H1 (cell line): Measurements from ENCODE around the gene NDUFB5. TPM values are rescaled to one million over a fixed set of nuclear protein-coding genes. Genes with fewer than 3 reads are reported as not detected.

Experiments
- CTCF ChIA-PET: fragments of 300-600 bp; sonication (Branson Sonifier 250); formaldehyde crosslinking; loops from one replicate; lab custom pipeline; 2021; ENCODE audit not compliant: partially characterized antibody; lab: Charles Lee
- POLR2A ChIA-PET: fragments of 300-600 bp; sonication (Branson Sonifier 250); formaldehyde crosslinking; loops from one replicate; lab custom pipeline; 2021; ENCODE audit warnings: inconsistent platforms; ENCODE audit not compliant: partially characterized antibody; lab: Charles Lee
- DNase-seq, 2 experiments: peaks; one replicate each; pipeline versions ENCODE4 v3.0.0 to v3.0.0-alpha.2; 2010 to 2022; ENCODE audit warnings: low spot score in 2 of 2, low read depth in 1 of 2, mixed read lengths in 1 of 2
- FAIRE-seq: peaks from 2 replicates; lab custom pipeline; 2011; peaks lifted over from hg19 to GRCh38; lab: Jason Lieb, UNC
- H2AFZ ChIP-seq: 2 replicates; pipeline ENCODE4 v1.8.1; 2012; ENCODE audit warnings: low read length, inconsistent platforms
- H2AK5ac ChIP-seq: 2 replicates; pipeline ENCODE4 v1.6.1; 2013; ENCODE audit warnings: low read depth, low read length
- H2BK120ac ChIP-seq: replicated peaks from 2 replicates; pipeline ENCODE3; 2013; ENCODE audit warnings: low read depth, low read length, inconsistent platforms
- H2BK12ac ChIP-seq: 2 replicates; pipeline ENCODE4 v1.6.1; 2013; ENCODE audit warnings: low read depth, low read length
- H2BK15ac ChIP-seq: 2 replicates; pipeline ENCODE4 v1.6.1; 2013; ENCODE audit warnings: low read length
- H2BK20ac ChIP-seq: 2 replicates; pipeline ENCODE4 v1.6.1; 2013; ENCODE audit warnings: low read length
- H2BK5ac ChIP-seq: 2 replicates; pipeline ENCODE4 v1.6.1; 2013; ENCODE audit warnings: low read depth, low read length
- H3K14ac ChIP-seq: 2 replicates; pipeline ENCODE4 v1.6.1; 2013; ENCODE audit warnings: inconsistent platforms; ENCODE audit not compliant: insufficient read length
- H3K18ac ChIP-seq: 2 replicates; pipeline ENCODE4 v1.6.1; 2013; ENCODE audit warnings: low read length; ENCODE audit errors: extremely low read depth
- H3K23ac ChIP-seq: 2 replicates; pipeline ENCODE4 v1.6.1; 2013; ENCODE audit warnings: inconsistent platforms; ENCODE audit not compliant: insufficient read length
- H3K23me2 ChIP-seq: 2 replicates; pipeline ENCODE4 v1.6.1; 2013; ENCODE audit warnings: low read depth, low read length
- H3K27ac ChIP-seq: 2 replicates; pipeline ENCODE4 v1.6.1; 2011; ENCODE audit warnings: low read depth, low read length, inconsistent platforms
- H3K27me3 ChIP-seq, 4 experiments: replicated peaks in 1 of 4; 1 replicate in 1 of 4; 2 replicates in 3 of 4; pipeline versions ENCODE4 v1.6.1 to v1.8.1; 2011 to 2013; ENCODE audit warnings: low read length in 3 of 4, mild to moderate bottlenecking in 3 of 4, inconsistent platforms in 2 of 4, mixed read lengths in 2 of 4, moderate library complexity in 1 of 4; ENCODE audit not compliant: control insufficient read depth in 3 of 4, insufficient read depth in 3 of 4; ENCODE audit errors: extremely low read depth in 1 of 4
- H3K36me3 ChIP-seq, 4 experiments: 2 replicates each; pipeline versions ENCODE4 v1.6.1 to v1.8.1; 2011 to 2013; ENCODE audit warnings: mild to moderate bottlenecking in 4 of 4, low read length in 3 of 4, moderate library complexity in 2 of 4, control low read depth in 1 of 4, inconsistent platforms in 1 of 4; ENCODE audit not compliant: insufficient read depth in 4 of 4, control insufficient read depth in 2 of 4
- H3K4ac ChIP-seq: replicated peaks from 2 replicates; pipeline ENCODE3; 2013; ENCODE audit warnings: low read length, low read depth, mixed read lengths, inconsistent platforms; ENCODE audit not compliant: insufficient read length
- H3K4me1 ChIP-seq, 4 experiments: replicated peaks in 1 of 4; 1 replicate in 1 of 4; 2 replicates in 3 of 4; pipeline versions ENCODE4 v1.6.1 to v1.8.1; 2011 to 2013; ENCODE audit warnings: low read length in 3 of 4, inconsistent platforms in 2 of 4, mixed read lengths in 1 of 4; ENCODE audit not compliant: insufficient read depth in 4 of 4, control insufficient read depth in 3 of 4
- H3K4me2 ChIP-seq, 2 experiments: 2 replicates each; pipeline versions ENCODE4 v1.6.1 to v1.8.1; 2011 to 2013; ENCODE audit warnings: low read depth in 2 of 2, low read length in 2 of 2, control low read depth in 1 of 2, inconsistent platforms in 1 of 2, mild to moderate bottlenecking in 1 of 2; ENCODE audit not compliant: insufficient read depth in 1 of 2
- H3K4me3 ChIP-seq, 4 experiments: fragments of 200-600, 300-600 bp in 1 of 4; sonication (generic), shearing (Covaris generic), sonication (Bioruptor Twin) in 1 of 4; 2 replicates each; pipeline versions ENCODE4 v1.5.1 to v1.8.1; 2011 to 2016; ENCODE audit warnings: low read length in 4 of 4, low read depth in 3 of 4, control low read depth in 2 of 4, inconsistent platforms in 2 of 4, mild to moderate bottlenecking in 2 of 4, mixed read lengths in 1 of 4, moderate library complexity in 1 of 4; ENCODE audit not compliant: insufficient read depth in 2 of 4; ENCODE audit errors: extremely low read depth in 1 of 4
- H3K56ac ChIP-seq: replicated peaks from 2 replicates; pipeline ENCODE3; 2013; ENCODE audit warnings: low read depth, mild to moderate bottlenecking, mixed read lengths, low read length, inconsistent platforms; ENCODE audit not compliant: insufficient read length
- H3K79me1 ChIP-seq: 2 replicates; pipeline ENCODE4 v1.6.1; 2013; ENCODE audit warnings: low read depth, low read length, control low read depth
- H3K79me2 ChIP-seq, 2 experiments: 2 replicates each; pipeline versions ENCODE4 v1.6.1 to v1.8.1; 2012 to 2013; ENCODE audit warnings: low read length in 2 of 2, mild to moderate bottlenecking in 2 of 2, inconsistent platforms in 1 of 2; ENCODE audit not compliant: insufficient read depth in 2 of 2, control insufficient read depth in 1 of 2
- H3K9ac ChIP-seq, 4 experiments: replicated peaks in 1 of 4; 1 replicate in 1 of 4; 2 replicates in 3 of 4; pipeline versions ENCODE4 v1.6.1 to v1.8.1; 2011 to 2013; ENCODE audit warnings: low read depth in 3 of 4, low read length in 3 of 4, control low read depth in 2 of 4, mild to moderate bottlenecking in 2 of 4, moderate library complexity in 2 of 4, inconsistent platforms in 1 of 4; ENCODE audit errors: extremely low read depth in 1 of 4
- H3K9me3 ChIP-seq, 2 experiments: 2 replicates each; pipeline versions ENCODE4 v1.6.1 to v1.8.1; 2012 to 2013; ENCODE audit warnings: mild to moderate bottlenecking in 2 of 2, moderate library complexity in 2 of 2, control low read depth in 1 of 2, inconsistent platforms in 1 of 2, low read depth in 1 of 2, low read length in 1 of 2, mixed read lengths in 1 of 2; ENCODE audit not compliant: insufficient read depth in 2 of 2
- H4K20me1 ChIP-seq, 2 experiments: replicated peaks in 1 of 2; 2 replicates each; pipeline versions ENCODE3 to v1.8.1; 2011 to 2013; ENCODE audit warnings: inconsistent platforms in 2 of 2, low read length in 2 of 2, mild to moderate bottlenecking in 1 of 2; ENCODE audit not compliant: insufficient read depth in 2 of 2, control insufficient read depth in 1 of 2
- H4K5ac ChIP-seq: 2 replicates; pipeline ENCODE4 v1.6.1; 2013; ENCODE audit warnings: low read length, low read depth, mixed read lengths, inconsistent platforms; ENCODE audit not compliant: insufficient read length
- H4K8ac ChIP-seq: 2 replicates; pipeline ENCODE4 v1.8.0; 2013; ENCODE audit warnings: mild to moderate bottlenecking, moderate library complexity, low read length, inconsistent platforms; ENCODE audit not compliant: insufficient read depth; ENCODE audit errors: extremely low read depth
- H4K91ac ChIP-seq: replicated peaks from 2 replicates; pipeline ENCODE3; 2013; ENCODE audit warnings: low read length, mixed read lengths, inconsistent platforms; ENCODE audit not compliant: insufficient read length
- EZH2 ChIP-seq: fragments of 200-600 bp; sonication (generic); IDR thresholded peaks from 2 replicates; pipeline ENCODE4 v1.7.1; 2012; ENCODE audit warnings: low read depth, mild to moderate bottlenecking, moderate library complexity, low read length, inconsistent platforms; ENCODE audit not compliant: severe bottlenecking
- MAX ChIP-seq: IDR thresholded peaks from 2 replicates; pipeline ENCODE4 v1.6.1; 2012; ENCODE audit warnings: inconsistent platforms
- POLR2AphosphoS5 ChIP-seq: IDR thresholded peaks from 2 replicates; pipeline ENCODE4 v1.6.1; 2011; ENCODE audit warnings: low read depth, low read length
- SIRT6 ChIP-seq: IDR thresholded peaks from one replicate; pipeline ENCODE4 v1.7.1; 2012; ENCODE audit warnings: low read length, inconsistent platforms
- WGBS, 2 experiments: shearing (Covaris generic) in 1 of 2; methylation state at CpG; one replicate each; pipeline versions ENCODE4 v1.1.6 to v1.1.7; 2013 to 2015; ENCODE audit warnings: low lambda C conversion rate in 2 of 2, mixed read lengths in 2 of 2, inconsistent platforms in 1 of 2, low coverage in 1 of 2, missing lambda C conversion rate in 1 of 2; ENCODE audit not compliant: insufficient replicate concordance in 2 of 2, insufficient coverage in 1 of 2, insufficient read length in 1 of 2; ENCODE audit errors: extremely low coverage in 1 of 2, missing lambda C conversion rate in 1 of 2; 5-methylcytosine and 5-hydroxymethylcytosine counted together
- polyA plus RNA-seq, 7 experiments: library from polyadenylated mRNA; depleted of rRNA in 3 of 7; stranded (reverse) in 5 of 7; unstranded in 2 of 7; fragments of >200 nt in 5 of 7; fragments of 200-250 nt in 2 of 7; gene quantifications; 1 replicate in 5 of 7; 2 replicates in 1 of 7; 4 replicates in 1 of 7; pipeline versions ENCODE4 v1.2.1 to v1.2.3, GENCODE V29; 2011 to 2013; ENCODE audit warnings: missing spikeins in 2 of 7, mixed read lengths in 2 of 7
- total RNA-seq: library from RNA; stranded (reverse); fragmentation: NEBNext Ultra II Directional; extraction: Animal tissue kit (Norgen Biotek cat#: 25700); gene quantifications from 2 replicates; pipeline ENCODE4 v1.2.1, GENCODE V29; 2021

NDUFB5 gene
- total and polyA plus RNA-seq, 2 of the 8 experiments (the other 6 are each of a cell fraction or from before 2014, with no cell fraction given), result 46.1 to 85.8 TPM

- Histone ChIP-seq H3K56ac (no peak overlapping the region), H2BK5ac (no peak overlapping the region), H3K4me2 (no peak overlapping the region), H2BK12ac (no peak overlapping the region), H3K27ac (no peak overlapping the region), H4K5ac (no peak overlapping the region), H4K20me1 (no peaks in the 10 kb centered on the region), H3K4me3 (no peak overlapping the region), H3K27me3 (no peaks in the 10 kb centered on the region), H2BK120ac (no peak overlapping the region), H3K23me2 (peaks cover 4% of the 10 kb centered on the region), H3K79me2 (peaks cover 0 to 21% of the 10 kb centered on the region in 2 experiments; a peak in 2 of 4 replicates), H2AFZ (no peak overlapping the region), H3K18ac (no peak overlapping the region), H4K8ac (no peak overlapping the region), H2BK15ac (no peak overlapping the region), H3K9me3 (no peaks in the 10 kb centered on the region), H2BK20ac (no peak overlapping the region), H3K36me3 (peaks cover 0 to 4% (median 0%) of the 10 kb centered on the region in 4 experiments; a peak in 1 of 8 replicates), H3K9ac (no peak overlapping the region), H3K79me1 (no peaks in the 10 kb centered on the region), H3K23ac (no peak overlapping the region), H3K4ac (no peak overlapping the region), H3K14ac (no peak overlapping the region), H4K91ac (no peak overlapping the region), H3K4me1 (no peaks in the 10 kb centered on the region), H2AK5ac (no peak overlapping the region)
- ChIA-PET POLR2A (no interaction called here), CTCF (no interaction called here)
- TF ChIP-seq EZH2 (no peak), POLR2AphosphoS5 (no peak), SIRT6 (no peak), MAX (no peak)
- no peak for DNase-seq
- WGBS, 2 experiments, result 90% methylated on average over 6 of the region's 6 CpGs; no CpG with 5 or more reads in 1 of the 2 experiments
- no peak for FAIRE-seq
Measured at GRCh38 chr3:179608931-179609720, 4.5 kb downstream of the NDUFB5 start.
